ENCODE results near the gene SCUBE1.
A peak's percentile ranks its signal among the peaks of the same experiment; 100 is the strongest.

Gene SCUBE1

DNA sequence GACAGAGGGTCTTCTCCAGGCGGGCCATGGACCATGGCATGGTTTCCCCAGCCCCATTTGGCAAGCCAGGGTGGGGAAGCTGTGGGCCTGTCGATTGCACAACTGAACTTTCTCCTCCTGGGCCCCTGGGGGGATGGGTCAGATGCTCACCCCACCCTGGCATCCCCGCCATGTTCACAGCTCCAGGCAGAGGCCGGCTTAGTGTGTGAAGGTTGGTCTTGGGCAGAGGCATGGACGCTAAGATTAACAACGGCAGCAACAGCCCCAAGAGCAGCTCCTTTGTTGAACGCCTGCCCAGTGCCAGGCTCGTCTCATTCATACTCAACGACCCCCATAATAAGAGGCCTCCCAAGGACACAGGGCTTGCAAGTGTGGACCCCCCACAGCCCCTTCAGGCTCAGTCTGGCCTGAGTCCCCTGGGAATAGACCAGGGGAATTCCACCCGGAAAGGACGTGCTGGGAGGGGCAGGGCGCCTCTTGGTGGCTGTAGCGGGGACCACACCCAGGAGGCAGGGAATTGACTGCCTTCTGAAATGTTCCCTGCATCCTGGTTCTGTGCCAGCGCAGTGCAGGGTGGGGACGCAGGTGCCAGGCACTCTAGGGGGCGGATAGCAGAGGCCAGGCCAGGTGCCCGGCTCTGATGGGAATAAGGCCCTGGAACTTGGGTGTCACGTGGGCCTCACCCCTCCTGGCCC, 183.5 kb downstream of the SCUBE1 start:
- no peak for TF ChIP-seq CEBPB (IDR thresholded peaks at IDR 0.05)
- peak; percentile 44 for TF ChIP-seq RAD21 (IDR thresholded peaks at IDR 0.05; ENCODE audit: low read depth)

DNA sequence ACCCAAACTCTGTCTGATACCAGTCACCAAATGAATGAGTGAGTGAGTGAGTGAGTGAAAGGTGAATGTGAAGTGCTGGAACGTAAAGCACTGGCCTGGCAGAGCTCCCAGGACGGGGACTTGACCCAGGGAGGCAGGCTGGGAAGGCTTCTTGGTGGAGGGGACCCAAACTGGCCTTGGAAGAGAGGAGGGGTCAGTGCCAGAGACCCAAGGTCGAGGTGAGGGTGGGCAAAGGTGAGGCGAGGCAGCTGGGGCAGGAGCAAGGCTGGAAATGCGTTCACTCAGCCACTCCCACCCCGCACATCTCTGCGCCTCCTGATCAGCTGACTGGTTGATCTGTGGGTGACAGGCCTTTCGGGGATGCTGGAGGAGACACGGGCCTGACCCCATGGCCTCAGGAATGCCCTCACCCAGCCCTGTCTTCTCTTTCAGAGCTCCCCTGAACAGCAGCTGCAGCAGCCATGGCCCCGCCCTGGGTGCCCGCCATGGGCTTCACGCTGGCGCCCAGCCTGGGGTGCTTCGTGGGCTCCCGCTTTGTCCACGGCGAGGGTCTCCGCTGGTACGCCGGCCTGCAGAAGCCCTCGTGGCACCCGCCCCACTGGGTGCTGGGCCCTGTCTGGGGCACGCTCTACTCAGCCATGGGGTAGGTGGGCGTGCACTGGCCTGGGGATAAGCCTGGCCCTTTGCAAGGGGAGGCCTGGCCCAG, 184.2 kb downstream of the SCUBE1 start:
- no peak for TF ChIP-seq RAD21 (IDR thresholded peaks at IDR 0.05; ENCODE audit: low read depth)
- TF ChIP-seq NFIC (IDR thresholded peaks at IDR 0.05): no peak
- TF ChIP-seq CEBPB (IDR thresholded peaks at IDR 0.05): no peak
- TF ChIP-seq YY1 (IDR thresholded peaks at IDR 0.05; ENCODE audit: low read depth): no peak
- TF ChIP-seq TAF1 (IDR thresholded peaks at IDR 0.05; ENCODE audit: low read depth): no peak
- no peak for TF ChIP-seq TCF12 (IDR thresholded peaks at IDR 0.05; ENCODE audit: low read depth)
- no peak for TF ChIP-seq CREB1 (IDR thresholded peaks at IDR 0.05; ENCODE audit: low read depth)
- TF ChIP-seq FOXM1 (IDR thresholded peaks at IDR 0.05; ENCODE audit: borderline replicate concordance, low read depth): no peak
- TF ChIP-seq EGR1 (IDR thresholded peaks at IDR 0.05): no peak
- no peak for TF ChIP-seq EP300 (IDR thresholded peaks at IDR 0.05; ENCODE audit: borderline replicate concordance)
- TF ChIP-seq TEAD4 (IDR thresholded peaks at IDR 0.05): no peak
- TF ChIP-seq, protein P1, sequence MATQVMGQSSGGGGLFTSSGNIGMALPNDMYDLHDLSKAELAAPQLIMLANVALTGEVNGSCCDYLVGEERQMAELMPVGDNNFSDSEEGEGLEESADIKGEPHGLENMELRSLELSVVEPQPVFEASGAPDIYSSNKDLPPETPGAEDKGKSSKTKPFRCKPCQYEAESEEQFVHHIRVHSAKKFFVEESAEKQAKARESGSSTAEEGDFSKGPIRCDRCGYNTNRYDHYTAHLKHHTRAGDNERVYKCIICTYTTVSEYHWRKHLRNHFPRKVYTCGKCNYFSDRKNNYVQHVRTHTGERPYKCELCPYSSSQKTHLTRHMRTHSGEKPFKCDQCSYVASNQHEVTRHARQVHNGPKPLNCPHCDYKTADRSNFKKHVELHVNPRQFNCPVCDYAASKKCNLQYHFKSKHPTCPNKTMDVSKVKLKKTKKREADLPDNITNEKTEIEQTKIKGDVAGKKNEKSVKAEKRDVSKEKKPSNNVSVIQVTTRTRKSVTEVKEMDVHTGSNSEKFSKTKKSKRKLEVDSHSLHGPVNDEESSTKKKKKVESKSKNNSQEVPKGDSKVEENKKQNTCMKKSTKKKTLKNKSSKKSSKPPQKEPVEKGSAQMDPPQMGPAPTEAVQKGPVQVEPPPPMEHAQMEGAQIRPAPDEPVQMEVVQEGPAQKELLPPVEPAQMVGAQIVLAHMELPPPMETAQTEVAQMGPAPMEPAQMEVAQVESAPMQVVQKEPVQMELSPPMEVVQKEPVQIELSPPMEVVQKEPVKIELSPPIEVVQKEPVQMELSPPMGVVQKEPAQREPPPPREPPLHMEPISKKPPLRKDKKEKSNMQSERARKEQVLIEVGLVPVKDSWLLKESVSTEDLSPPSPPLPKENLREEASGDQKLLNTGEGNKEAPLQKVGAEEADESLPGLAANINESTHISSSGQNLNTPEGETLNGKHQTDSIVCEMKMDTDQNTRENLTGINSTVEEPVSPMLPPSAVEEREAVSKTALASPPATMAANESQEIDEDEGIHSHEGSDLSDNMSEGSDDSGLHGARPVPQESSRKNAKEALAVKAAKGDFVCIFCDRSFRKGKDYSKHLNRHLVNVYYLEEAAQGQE (IDR thresholded peaks at IDR 0.05; ENCODE audit: low read depth): no peak
- TF ChIP-seq, protein P2, sequence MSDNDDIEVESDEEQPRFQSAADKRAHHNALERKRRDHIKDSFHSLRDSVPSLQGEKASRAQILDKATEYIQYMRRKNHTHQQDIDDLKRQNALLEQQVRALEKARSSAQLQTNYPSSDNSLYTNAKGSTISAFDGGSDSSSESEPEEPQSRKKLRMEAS (IDR thresholded peaks at IDR 0.05): no peak
- TF ChIP-seq ZBTB7A (IDR thresholded peaks at IDR 0.05; ENCODE audit: low read depth): no peak

DNA sequence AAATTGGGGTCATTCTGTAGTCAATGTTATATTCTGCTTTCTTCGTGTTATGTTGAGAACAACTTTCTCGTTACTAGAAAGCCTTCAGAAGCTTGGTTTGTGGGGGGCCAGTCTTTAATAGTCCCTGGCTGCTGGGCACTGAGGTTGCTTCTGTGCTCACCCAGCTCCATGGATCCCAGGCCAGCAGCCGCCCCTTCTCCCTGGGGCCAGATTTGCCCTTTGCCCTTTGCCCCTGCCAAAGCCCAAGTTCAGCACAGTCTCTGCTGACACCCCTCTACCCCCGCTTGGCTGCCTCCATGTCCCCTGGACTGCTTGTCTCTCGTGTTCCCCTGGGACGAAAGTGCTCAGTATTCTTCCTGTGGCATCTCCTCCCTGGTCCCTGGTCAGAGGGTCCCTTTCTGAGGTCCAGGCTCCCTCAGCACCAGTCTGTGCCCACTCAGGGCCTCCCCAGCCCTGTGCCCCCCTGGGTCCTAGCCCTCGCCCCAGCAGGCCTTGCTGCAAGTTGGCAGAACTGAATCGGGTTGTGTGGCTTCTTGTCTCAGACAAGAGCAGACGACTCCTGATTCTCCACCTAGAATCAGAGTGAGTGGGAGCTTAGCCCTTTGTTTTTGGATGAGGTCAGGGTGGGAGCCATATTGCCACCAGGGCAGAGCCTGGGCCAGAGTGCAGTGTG, 185.2 kb downstream of the SCUBE1 start:
- no peak for TF ChIP-seq CREB1 (IDR thresholded peaks at IDR 0.05; ENCODE audit: low read depth)
- TF ChIP-seq RAD21 (IDR thresholded peaks at IDR 0.05; ENCODE audit: low read depth): no peak
- no peak for TF ChIP-seq EP300 (IDR thresholded peaks at IDR 0.05; ENCODE audit: borderline replicate concordance)
- TF ChIP-seq ZBTB7A (IDR thresholded peaks at IDR 0.05; ENCODE audit: low read depth): no peak
- TF ChIP-seq, protein P3, sequence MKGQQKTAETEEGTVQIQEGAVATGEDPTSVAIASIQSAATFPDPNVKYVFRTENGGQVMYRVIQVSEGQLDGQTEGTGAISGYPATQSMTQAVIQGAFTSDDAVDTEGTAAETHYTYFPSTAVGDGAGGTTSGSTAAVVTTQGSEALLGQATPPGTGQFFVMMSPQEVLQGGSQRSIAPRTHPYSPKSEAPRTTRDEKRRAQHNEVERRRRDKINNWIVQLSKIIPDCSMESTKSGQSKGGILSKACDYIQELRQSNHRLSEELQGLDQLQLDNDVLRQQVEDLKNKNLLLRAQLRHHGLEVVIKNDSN (IDR thresholded peaks at IDR 0.05): no peak
- TF ChIP-seq TCF12 (IDR thresholded peaks at IDR 0.05; ENCODE audit: low read depth): no peak
- no peak for TF ChIP-seq EGR1 (IDR thresholded peaks at IDR 0.05)
- no peak for TF ChIP-seq YY1 (IDR thresholded peaks at IDR 0.05; ENCODE audit: low read depth)
- no peak for TF ChIP-seq TEAD4 (IDR thresholded peaks at IDR 0.05)
- TF ChIP-seq, protein P1 (IDR thresholded peaks at IDR 0.05; ENCODE audit: low read depth): no peak
- TF ChIP-seq, protein P2 (IDR thresholded peaks at IDR 0.05): no peak
- no peak for TF ChIP-seq CEBPB (IDR thresholded peaks at IDR 0.05)
- TF ChIP-seq FOXM1 (IDR thresholded peaks at IDR 0.05; ENCODE audit: borderline replicate concordance, low read depth): no peak
- no peak for TF ChIP-seq TAF1 (IDR thresholded peaks at IDR 0.05; ENCODE audit: low read depth)
- no peak for TF ChIP-seq NFIC (IDR thresholded peaks at IDR 0.05)

DNA sequence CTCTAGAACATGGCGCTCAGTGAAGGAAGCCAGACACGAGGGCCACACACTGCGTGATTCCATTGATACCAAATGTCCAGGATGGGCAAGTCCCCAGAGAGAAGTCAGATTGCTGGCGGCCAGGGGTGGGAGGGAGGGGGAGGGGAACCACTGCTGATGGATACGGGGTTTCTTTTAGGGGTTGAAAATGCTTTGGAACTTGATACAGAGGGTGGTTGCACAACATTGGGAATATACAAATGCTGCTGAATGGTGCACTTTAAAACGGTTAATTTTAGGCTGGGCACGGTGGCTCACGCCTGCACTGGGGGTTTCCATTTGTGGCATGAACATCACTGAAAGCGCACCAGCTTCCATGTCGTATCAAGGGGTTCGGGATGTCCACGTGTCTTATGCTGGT, 186.8 kb downstream of the SCUBE1 start:
- TF ChIP-seq TAF1 (IDR thresholded peaks at IDR 0.05; ENCODE audit: low read depth) (no peak), CEBPB (IDR thresholded peaks at IDR 0.05) (no peak), FOXM1 (IDR thresholded peaks at IDR 0.05; ENCODE audit: borderline replicate concordance, low read depth) (no peak), TCF12 (IDR thresholded peaks at IDR 0.05; ENCODE audit: low read depth) (no peak), RAD21 (IDR thresholded peaks at IDR 0.05; ENCODE audit: low read depth) (no peak), EP300 (IDR thresholded peaks at IDR 0.05; ENCODE audit: borderline replicate concordance) (no peak), EGR1 (IDR thresholded peaks at IDR 0.05) (no peak), NFIC (IDR thresholded peaks at IDR 0.05) (no peak), YY1 (IDR thresholded peaks at IDR 0.05; ENCODE audit: low read depth) (no peak), CREB1 (IDR thresholded peaks at IDR 0.05; ENCODE audit: low read depth) (no peak), TEAD4 (IDR thresholded peaks at IDR 0.05) (no peak), ZBTB7A (IDR thresholded peaks at IDR 0.05; ENCODE audit: low read depth) (no peak)
- TF ChIP-seq, protein P1 (IDR thresholded peaks at IDR 0.05; ENCODE audit: low read depth): no peak
- TF ChIP-seq, protein P3 (IDR thresholded peaks at IDR 0.05): no peak
- TF ChIP-seq, protein P2 (IDR thresholded peaks at IDR 0.05): no peak
